Femur (tissue), 1 donor: Measurements from ENCODE around the gene ZBTB8B.
"Not testable (repeated sequence)": the region's sequence is repeated elsewhere in the genome, so short reads cannot be mapped to it uniquely, and the experiment has no call there.

Experiments used
- DNase-seq: peaks from one replicate; pipeline ENCODE4 v3.0.0-alpha.2; 2017

The ZBTB8B gene

DNA sequence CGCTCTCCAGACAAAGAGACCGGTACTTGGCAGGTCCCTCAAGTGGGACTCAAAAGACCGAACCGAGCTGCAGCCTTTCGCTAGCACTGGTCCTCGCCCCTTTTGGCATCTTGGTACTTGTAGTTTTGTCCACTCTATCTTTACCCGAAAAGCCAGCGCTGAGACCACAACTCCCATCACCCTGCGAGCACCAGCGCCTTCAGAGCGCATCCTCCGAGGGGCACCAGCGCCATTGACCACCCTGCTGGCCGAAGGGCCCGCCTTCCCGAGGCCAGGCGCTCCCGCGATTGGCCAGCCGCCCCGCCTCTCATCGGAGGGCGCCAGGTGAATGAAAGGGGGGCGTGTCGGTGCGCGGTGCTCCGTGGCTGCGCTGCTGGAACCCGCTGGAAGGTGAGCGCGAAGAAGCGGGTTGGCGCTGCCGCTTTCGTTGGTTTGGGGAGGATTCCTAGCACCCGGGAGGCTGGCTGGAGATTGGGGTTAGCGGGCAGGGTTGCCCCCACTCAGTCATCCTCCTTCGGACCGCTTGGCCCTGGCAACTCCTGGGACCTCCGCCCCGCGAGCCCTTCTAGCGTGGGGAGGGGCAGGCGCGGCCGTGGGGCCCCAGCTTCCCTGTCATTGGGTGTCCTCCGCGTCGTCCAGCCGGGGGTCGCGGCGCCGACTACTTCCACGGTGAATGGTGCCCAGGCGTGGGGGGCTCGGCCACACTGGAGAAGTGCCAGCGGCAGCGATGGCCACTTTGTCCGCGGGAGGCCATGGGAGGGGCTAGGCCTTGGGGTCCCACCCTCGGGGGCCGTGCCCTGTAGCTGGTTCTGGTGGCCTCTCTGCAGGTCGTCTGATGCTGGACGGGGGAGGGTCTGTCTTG lies at the start of gene ZBTB8B:
Gene ZBTB8B, plus strand, starts transcription at position 357 of the 862 bp plus-strand sequence. CDS start 5,553 bp downstream, outside the sequence.
- peak; percentile 90 for DNase-seq

DNA sequence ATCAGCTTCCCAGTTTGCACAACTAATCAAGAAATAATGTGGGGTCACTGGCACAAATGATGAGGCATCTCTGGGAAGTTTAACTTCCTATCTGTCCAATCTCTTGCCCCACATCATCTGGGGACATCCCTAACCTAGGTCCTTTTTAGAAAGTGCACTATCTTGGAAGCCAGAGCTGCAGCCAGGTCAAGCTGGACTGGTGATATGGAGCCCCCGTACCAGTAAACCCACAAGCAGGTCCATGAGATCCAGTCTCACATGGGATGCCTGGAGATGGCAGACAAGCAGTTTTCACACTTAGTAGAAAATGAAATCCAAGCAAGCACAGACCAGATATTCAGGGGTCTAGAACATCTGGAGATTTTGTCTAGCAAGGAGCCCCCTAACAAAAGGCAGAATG lies 43.1 kb upstream of the ZBTB8B start:
- DNase-seq = no peak

DNA sequence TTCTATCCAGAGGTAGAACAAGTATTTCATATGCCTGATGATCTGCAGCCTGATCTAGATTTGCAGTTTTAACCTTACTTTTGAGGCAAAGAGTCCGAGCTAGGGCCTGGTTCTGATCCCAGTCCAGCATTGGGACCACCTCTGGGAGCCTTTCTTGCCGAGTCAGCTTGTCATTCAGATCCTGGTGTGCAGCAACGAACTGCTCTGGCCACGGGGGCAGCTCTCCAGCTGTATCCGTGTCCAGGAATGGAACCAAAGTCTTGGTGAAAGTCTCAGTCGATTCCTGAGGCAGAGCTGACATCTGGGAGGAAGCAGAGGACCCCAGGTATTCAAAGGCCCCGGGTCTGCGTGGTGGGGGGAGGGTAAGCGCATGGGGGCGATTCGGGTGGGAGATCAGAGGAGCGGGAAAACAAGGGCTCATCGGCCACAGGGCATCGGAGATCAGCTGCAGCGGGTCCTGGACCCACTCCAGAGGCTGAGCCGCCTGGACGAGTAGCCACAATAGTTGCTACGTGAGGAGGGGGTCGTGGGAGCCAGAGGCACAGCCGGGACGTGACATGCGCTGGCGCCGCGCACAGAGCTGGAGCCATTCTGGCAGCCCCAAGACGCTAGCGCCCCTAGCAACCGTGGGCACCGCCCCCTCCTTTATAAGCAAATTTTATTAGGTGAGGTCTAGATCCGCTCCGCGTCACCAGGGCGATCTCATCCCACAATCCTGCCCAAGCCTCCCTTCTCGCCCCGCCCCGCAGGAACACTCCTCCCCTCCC lies 38.2 kb upstream of the ZBTB8B start:
- peak; percentile 38 for DNase-seq

DNA sequence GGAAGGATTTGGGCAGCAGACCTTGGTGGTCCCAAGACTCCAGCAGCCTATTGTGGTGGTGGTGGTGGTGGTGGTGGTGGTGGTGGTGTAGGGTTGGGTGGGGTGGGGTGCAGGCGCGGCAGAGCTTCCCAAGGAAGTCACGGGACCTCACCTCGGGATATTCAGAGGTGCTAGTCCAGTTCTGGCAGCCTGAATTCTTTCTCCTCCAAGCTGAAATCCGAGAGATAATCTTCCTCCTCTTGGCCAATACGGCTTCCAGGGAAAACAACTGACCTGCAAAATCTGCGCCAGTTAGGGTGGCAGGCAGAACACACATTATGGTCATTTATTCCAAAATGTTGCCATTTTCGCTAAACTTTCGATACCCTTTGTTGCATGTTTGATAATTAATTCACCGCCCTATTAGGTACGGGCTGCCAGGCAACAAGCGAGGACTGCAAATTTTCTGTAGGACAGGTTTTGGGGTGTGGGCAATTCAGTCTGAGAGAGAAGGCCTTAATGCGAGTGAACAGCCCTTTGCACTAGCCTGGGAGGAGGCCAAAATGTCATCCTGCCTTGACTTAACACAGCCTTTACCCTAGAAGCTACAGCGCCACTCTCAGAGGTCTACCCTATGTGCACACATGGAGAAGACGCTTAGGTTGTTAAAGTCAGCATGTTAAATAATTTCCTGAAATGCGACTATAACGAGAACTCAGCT lies 37.5 kb upstream of the ZBTB8B start:
- DNase-seq = no peak

DNA sequence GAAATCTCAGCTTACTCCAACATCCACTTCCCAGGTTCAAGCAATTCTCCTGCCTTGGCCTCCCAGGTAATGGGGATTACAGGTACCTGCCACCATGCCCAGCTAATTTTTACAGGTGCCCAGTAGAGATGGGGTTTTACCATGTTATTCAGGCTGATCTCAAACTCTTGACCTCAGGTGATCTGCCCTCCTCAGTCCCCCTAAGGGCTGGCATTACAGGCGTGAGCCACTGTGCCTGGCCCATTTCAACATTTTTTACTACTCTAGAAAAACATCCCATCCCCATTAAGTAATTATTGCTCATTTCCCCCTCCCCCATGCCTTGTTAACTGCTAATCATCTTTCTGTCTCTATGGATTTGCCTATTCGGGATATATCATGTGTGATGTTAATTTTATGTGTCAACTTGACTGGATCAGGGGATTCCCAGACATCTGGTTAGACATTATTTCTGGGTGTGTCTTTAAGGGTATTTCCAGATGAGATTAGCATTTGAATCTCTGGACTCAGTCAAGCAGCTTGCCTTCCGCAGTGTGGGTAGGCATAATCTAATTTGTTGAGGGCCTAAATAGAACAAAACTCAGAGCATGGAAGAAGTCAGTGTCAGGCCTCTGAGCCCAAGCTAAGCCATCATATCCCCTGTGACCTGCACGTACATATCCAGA lies 33.0 kb upstream of the ZBTB8B start:
- DNase-seq = no peak

DNA sequence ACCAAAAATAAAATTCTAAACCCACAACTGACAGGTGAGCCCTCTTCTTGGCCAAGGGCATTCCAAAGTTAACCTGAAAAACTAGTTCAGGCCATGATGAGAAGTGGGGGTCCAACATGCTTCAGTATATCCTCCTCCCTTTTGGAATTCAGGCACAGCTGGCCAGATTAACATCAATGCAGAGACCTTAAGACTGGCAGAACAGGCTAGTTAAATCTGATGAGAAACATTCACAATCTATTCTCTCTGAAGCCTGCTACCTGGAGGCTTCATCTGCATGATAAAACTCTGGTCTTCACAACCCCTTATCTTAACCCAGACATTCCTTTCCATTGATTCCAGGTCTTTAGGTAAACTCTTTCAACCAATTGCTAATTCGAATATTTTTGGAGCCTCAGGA lies 26.7 kb upstream of the ZBTB8B start:
- no peak for DNase-seq

DNA sequence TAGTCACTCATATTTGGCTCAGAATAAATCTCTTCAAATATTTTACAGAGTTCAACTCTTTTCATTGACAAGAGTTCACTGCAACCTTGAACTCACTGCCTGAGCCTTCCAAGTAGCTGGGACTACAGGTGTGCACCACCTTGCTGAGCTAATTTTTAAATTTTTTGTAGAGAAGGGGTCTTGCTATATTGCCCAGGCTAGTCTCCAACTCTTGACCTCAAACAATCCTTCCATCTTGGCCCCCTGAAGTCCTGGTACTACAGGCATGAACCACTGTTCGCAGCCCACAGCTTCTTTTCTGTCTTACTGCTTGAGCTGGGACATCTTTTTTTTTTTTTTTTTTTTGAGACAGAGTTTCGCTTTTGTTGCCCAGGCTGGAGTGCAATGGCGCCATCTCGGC lies 26.1 kb upstream of the ZBTB8B start:
- not testable (repeated sequence) for DNase-seq

DNA sequence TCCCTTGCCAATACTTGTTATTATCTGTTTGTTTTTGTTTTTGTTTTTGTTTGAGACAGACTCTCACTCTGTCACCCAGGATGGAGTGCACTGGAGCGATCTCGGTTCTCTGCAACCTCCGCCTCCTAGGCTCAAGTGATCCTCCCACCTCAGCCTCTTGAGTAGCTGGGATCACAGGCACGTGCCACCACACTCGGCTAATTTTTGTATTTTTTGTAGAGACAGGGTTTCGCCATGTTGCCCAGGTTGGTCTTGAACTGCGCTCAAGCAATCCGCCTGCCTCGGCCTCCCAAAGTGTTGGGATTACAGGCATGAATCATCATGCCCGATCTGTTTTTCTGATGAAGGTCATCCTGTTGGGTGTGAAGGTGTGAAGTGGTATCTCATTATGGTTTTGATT lies 23.4 kb upstream of the ZBTB8B start:
- not testable (repeated sequence) for DNase-seq

DNA sequence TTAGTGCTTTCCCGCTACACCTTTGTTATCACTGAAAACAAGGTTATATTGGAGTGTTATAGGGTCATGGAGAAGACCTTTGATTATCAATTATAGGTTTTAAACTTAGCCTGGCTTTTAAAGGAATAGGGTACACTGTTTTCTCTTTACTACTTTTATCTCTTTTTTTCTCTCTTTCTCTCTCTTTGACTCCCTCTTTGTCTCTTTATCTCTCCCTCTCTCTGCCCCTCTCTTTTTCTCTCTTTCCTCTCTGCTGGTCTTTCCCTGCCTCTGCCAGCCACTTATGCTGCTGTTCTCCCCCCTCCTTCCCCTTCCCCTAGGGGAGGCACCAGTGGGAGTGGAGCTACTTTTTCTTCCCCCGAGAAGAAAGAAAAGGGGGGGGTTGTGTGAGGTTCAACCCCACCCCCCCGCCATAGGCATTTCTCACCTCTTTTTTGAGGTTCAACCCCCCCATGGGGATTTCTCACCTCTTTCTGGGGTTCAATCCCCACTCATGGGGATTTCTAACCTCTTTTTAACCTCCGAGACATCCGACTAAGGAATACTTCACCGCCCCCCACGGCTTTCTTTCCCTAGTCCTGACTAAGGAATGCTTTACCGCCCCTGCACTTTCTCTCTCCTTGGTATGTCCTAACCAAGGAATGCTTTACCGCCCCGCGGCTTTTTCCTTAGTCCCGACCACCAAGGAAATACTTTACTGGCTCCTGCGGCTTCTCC lies 17.2 kb upstream of the ZBTB8B start:
- DNase-seq = peak; percentile 38

DNA sequence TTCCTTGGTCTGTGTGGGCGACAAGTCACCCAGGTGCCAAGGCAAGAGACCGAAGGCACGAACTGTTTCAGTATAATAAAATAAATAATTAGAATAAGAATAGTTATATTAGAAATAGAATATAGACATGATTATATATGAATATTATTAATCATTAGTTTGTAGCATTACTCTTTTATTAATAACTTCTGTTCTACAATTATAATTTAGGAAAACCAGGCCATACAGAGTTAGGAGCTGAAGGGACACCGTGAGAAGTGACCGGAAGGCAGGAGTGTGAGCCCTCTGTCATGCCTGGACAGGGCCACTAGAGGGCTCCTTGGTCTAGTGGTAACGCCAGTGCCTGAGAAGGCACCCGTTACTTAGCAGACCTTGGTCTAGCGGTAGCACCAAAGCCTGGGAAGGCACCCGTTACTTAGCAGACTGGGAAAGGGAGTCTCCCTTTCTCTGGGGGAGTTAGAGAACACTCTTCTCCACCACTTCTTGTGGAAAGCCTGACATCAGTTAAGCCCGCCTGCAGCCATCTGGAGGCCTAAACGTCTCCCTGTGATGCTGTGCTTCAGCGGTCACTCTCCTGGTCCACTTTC lies 16.6 kb upstream of the ZBTB8B start:
- DNase-seq = peak; percentile 67

DNA sequence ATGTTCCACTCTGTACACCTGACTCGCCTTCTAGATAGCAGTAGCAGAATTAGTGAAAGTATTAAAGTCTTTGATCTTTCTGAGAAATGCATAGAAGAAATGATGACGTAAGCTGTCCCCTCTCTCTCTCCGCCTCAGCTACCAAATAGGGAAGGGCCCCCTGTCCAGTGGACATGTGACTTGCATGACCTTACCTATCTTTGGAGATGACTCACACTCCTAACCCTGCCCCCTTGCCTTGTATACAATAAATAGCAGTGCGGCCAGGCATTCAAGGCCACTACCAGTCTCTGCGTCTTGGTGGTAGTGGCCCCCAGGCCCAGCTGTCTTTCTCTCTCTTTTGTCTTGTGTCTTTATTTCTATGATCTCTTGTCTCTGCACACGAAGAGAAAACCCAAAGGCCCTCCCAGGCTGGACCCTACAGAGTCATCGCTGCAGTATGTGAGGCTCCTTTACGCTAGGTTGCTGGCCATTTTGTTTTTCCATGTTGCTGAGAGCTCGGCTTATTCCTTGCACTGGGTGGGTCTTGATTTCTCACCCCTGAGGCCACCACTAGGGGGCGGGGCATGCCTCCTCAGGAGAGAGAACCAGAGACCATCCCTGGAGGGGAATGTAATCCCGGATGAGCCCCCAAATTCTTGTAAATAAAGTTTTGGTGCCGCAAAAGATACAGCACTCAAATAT lies 16.0 kb upstream of the ZBTB8B start:
- DNase-seq = no peak

DNA sequence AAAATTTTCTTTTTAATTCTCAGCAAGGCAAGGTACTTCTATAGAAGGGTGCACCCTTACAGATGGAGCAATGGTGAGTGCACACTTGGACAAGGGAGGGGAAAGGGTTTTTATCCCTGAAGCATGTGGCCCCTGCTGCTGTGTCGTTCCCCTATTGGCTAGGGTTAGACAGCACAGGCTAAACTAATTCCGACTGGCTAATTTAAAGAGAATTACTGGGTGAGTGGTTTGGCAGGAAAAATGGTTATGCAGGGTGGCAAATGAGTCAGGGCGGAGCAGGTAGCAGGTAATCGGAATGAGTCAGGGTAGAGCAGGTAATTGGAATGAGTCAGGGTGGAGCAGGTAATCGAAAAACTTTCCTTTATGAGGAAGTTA lies 15.4 kb upstream of the ZBTB8B start:
- not testable (repeated sequence) for DNase-seq

DNA sequence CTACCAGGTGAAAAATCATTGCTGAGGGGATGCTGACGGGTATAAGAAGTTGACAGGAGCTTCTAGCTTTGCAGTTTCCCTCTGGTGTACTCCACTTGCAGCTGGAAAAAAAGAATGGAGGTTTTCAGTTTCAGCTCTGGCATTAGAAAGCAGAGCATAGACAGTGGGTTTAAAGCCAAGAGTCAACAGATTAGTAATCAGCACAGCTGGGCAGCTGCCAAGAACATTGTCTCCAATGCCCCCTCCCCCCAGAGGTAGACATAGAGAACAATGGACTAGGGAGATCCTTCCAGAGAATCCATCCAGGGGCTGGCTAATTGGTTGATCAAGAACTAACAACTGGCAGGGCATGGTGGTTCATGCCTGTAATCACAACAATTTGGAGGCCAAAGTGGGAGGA lies 10.1 kb upstream of the ZBTB8B start:
- DNase-seq = no peak

DNA sequence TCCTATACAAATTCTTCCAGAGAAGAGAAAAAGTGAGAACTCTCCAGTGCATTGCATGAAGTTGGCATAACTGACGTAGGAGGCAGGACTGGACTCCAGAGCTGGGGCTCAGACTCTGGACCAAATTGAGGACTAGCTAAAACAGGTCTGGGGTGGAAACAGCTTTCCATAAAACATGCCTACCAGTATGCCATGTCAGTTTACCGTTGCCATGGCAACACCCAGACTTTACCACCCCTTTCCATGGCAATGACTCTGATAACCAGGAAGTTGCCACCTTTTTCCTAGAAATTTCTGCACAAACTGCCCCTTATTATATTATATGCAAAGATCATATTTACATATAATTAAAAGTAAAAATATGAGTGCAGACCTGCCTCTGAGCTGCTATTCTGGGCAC lies 8.9 kb upstream of the ZBTB8B start:
- DNase-seq = no peak

DNA sequence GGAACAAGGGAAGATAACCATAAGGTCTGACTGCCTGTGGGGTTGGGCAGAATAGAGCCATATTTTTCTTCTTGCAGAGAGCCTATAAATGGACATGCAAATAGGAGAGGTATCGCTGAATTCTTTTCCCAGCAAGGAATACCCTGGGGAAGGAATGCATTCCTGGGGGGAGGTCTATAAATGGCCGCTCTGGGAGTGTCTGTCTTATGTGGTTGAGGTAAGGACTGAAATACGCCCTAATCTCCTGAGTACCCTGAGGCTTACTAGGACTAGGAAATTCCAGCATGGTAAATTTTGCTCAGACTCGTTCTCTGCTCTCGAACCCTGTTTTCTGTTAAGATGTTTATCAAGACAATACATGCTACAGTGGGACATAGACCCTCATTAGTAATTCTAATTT lies 6.1 kb upstream of the ZBTB8B start:
- DNase-seq = not testable (repeated sequence)

DNA sequence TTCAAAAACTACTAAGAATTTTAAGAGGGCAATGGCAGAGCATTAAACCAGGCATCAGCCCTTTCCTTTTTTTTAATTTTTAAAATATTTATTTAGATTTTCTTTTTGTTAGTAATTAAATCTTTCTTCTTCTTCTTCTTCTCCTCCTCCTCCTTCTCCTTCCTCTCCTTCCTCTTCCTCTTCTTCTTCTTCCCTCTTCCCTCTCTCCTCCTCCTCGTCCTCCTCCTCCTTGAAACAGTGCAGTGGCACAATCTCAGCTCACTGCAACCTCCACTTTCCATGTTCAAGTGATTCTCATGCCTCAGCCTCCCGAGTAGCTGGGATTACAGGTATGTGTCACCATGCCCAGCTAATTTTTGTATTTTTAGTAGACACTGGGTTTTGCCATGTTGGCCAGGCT lies 1.9 kb upstream of the ZBTB8B start:
- not testable (repeated sequence) for DNase-seq

DNA sequence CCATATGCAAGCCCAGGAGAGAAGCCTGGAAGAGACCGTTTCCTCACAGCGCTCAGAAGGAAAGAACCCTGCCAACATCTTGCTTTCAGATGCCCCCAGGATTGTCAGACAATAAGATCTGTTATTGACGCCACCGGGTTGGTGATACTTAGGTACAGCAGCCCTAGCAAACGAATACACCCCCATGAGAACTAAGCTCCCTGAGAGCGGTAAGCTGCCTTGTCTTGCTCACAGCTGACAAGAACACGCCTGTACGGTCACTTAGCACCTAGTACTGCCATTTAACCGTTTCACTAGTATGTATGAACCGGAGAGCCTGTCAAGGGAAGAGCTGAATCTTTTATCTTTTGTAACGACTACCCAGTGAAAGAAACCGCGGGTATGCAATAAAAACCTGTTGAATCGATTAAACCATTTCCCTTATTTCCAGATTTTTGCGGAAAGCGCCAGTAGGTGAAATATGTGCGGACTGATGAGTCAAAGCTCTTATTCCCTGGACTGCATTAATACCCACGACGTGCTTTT lies 619 bp upstream of the ZBTB8B start:
- no peak for DNase-seq

DNA sequence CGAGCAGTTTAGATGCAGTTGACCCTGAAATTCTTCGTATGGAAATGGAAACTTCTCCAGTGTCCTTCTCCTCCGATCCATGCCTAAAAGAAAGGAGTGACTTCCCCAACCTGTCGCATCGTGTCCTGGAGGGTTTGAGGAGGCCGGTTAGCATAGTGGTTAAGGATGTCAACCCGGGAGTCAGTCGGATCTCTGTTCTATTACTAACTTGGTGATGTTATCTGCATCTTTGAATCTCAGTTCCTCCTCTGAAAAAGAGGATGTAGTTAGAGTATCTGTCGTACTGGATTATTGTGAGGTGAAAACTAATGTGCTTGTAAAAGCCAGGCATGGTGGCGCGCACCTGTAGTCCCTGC lies 684 bp downstream of the ZBTB8B start:
- no peak for DNase-seq

DNA sequence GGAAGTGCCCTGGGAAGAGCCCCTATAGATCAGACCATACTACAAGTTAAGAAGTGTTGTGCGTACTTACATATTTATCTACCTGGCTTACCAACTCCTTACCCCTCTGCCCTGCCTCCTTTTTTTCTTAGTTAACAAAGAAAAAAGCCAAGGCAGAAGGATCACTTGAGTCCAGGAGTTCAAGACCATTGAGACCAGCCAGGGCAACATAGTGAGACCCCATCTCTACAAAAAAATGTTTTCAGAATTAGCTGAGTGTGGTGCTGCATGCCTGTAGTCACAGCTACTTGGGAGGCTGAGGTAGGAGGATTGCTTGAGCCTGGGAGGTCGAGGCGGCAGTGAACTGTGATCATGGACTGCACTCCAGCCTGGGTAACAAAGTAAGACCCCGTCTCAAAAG lies 1.9 kb downstream of the ZBTB8B start:
- no peak for DNase-seq

DNA sequence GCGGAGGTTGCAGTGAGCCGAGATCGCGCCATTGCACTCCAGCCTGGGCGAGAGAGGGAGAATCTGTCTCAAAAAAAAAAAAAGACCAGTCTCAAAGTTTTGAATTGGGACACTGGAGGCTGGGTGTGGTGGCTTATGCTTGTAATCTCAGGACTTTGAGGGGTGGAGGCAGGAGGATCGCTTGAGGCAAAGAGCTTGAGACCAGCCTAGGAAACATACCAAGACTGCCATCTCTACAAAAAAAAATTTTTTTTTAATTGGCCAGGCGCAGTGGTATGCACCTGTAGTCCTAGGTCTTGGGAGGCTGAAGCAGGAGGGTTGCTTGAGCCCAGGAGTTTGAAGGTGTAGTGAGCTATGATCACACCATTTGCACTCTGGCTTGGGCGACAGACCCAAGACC lies 3.9 kb downstream of the ZBTB8B start:
- DNase-seq = no peak

DNA sequence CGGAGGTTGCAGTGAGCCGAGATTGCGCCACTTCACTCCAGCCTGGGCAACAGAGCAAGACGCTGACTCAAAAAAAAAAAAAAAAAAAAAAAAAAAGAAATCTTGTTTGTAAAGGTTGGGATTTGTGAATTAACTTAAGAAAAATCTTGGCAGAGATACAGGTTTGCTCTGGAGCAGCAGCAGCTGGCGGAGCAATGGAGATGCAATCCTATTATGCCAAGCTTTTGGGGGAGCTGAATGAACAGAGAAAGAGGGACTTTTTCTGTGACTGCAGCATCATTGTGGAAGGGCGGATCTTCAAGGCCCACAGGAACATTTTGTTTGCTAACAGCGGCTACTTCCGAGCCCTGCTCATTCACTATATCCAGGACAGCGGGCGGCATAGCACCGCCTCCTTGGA lies 5.6 kb downstream of the ZBTB8B start:
- no peak for DNase-seq
